Omental fat pad (tissue), 4 donors: ENCODE data around the gene NFKBIZ. TPM values are rescaled to one million over a fixed set of nuclear protein-coding genes. Genes with fewer than 3 reads are reported as not detected.
A peak's percentile ranks its signal among the peaks of the same experiment; 100 is the strongest.

Source experiments
- ATAC-seq: fragments of 150-250 bp; one replicate; pipeline ENCODE4 v1.9.1; 2016; ENCODE audit warnings: mild to moderate bottlenecking, moderate library complexity; ENCODE audit not compliant: low FRiP score
- DNase-seq: peaks from one replicate; pipeline ENCODE4 v3.0.0-alpha.2; 2019; ENCODE audit warnings: low spot score
- CTCF ChIP-seq, 3 donors: fragments of 450-650 bp; IDR thresholded peaks; one replicate each; pipeline ENCODE4 v1.5.1; 2016 to 2017; ENCODE audit warnings: antibody characterized with exemption in 3 of 3, mild to moderate bottlenecking in 3 of 3, moderate library complexity in 2 of 3
- total RNA-seq, 4 donors: library from RNA; depleted of rRNA; stranded (reverse); fragments of >200 nt; gene quantifications; one replicate each; pipeline ENCODE4 v1.1.0, GENCODE V29; 2016

Gene NFKBIZ
- 100 to 1,000 TPM in 2 of 4 donors, 10 to 100 TPM in 2; 78.2 to 296 (median 108) TPM for total RNA-seq

GRCh38 chr3:101848754-101849713 is at the start of gene NFKBIZ:
Gene NFKBIZ, plus strand, starts transcription at chr3:101849514. Its CDS starts 115 bp downstream, at chr3:101849629.
- ATAC-seq (peak; percentile 92), DNase-seq (peak; percentile 87)
- no peak for TF ChIP-seq CTCF (IDR thresholded peaks at IDR 0.05)

GRCh38 chr3:101801174-101801573 is 48.1 kb upstream of the NFKBIZ start:
- no peak for DNase-seq
- ATAC-seq: no peak
- no peak for TF ChIP-seq CTCF (IDR thresholded peaks at IDR 0.05)

- DNase-seq: no peak
- ATAC-seq: no peak
- no peak for TF ChIP-seq CTCF (IDR thresholded peaks at IDR 0.05)
These were observed 47.1 kb upstream of the NFKBIZ start for GRCh38 chr3:101802179-101802578.

- peak in 2 of 3 donors; percentile 27 to 34 for TF ChIP-seq CTCF (IDR thresholded peaks at IDR 0.05)
- DNase-seq (no peak), ATAC-seq (peak; percentile 87)
These were observed 46.0 kb upstream of the NFKBIZ start for GRCh38 chr3:101803173-101803782.

GRCh38 chr3:101803939-101804338 is 45.4 kb upstream of the NFKBIZ start:
- TF ChIP-seq CTCF (IDR thresholded peaks at IDR 0.05): no peak
- ATAC-seq (no peak), DNase-seq (no peak)

GRCh38 chr3:101806491-101806890 is 42.8 kb upstream of the NFKBIZ start:
- DNase-seq: no peak
- ATAC-seq: no peak
- no peak for TF ChIP-seq CTCF (IDR thresholded peaks at IDR 0.05)
